NK-92 treated with Interleukin-12 subunit alpha and Interleukin-12 subunit beta, amount 100 ng/mL, for 24 hours (cell line): Measurements from ENCODE around the gene MAP3K13.
A peak's percentile ranks its signal among the peaks of the same experiment; 100 is the strongest.

Experiments
- DNase-seq: peaks from one replicate; lab custom pipeline; 2025; lab: John Stamatoyannopoulos, UW

Gene MAP3K13

GRCh38 chr3:185508335-185508991 lies 145.5 kb downstream of the MAP3K13 start:
- DNase-seq = no peak

- DNase-seq = no peak
Observed at GRCh38 chr3:185511711-185512110, 148.8 kb downstream of the MAP3K13 start.

- no peak for DNase-seq
Observed at GRCh38 chr3:185517387-185518130, 154.6 kb downstream of the MAP3K13 start.

GRCh38 chr3:185519021-185519420 lies 156.1 kb downstream of the MAP3K13 start:
- DNase-seq = no peak

- no peak for DNase-seq
Observed at GRCh38 chr3:185521349-185522138, 158.6 kb downstream of the MAP3K13 start.

- no peak for DNase-seq
Observed at GRCh38 chr3:185526349-185526951, 163.5 kb downstream of the MAP3K13 start.

GRCh38 chr3:185527364-185527763 lies 164.4 kb downstream of the MAP3K13 start:
- no peak for DNase-seq

GRCh38 chr3:185528532-185528931 lies 165.6 kb downstream of the MAP3K13 start:
- no peak for DNase-seq

GRCh38 chr3:185530856-185531255 lies 167.9 kb downstream of the MAP3K13 start:
- no peak for DNase-seq

- DNase-seq = no peak
Observed at GRCh38 chr3:185532901-185533300, 170.0 kb downstream of the MAP3K13 start.

- DNase-seq = no peak
Observed at GRCh38 chr3:185534511-185534910, 171.6 kb downstream of the MAP3K13 start.

GRCh38 chr3:185537369-185537970 lies 174.5 kb downstream of the MAP3K13 start:
- DNase-seq = peak; percentile 25
